LNCAP (cell line): ENCODE results near the gene FRK.

Source experiments
- TF ChIP-seq, protein P1 (sequence below): fragments of 450-650 bp; IDR thresholded peaks from 2 replicates; pipeline ENCODE4 v1.5.1; 2017; ENCODE audit warnings: mild to moderate bottlenecking

FRK gene

DNA sequence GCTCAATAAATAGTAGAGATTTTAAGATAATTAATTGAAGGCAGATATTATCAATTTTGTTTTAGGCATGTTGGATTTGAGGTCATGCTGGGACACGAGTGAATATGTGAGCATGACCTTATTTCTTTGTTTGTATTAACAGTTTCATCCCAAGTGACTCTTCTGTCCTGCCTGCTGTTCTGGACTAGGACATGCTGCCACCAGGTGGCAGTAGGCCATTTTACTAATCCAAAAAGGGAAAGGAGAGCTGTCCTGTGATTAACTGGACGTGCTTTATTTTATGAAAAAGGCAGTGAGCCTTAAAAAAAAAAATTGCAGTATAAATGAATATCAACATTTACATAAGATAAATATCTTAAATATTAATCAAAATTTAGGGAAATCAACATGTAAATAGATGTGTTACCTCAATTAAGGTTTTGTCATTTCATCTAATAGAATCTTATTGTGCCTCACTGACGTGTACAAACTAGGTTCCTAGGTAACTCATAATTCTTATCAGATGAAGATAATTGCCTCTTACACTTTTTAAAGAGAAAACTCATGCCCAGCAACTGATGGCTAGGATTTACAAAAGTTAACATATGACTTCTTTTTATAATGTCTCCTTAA is 49.8 kb downstream of the FRK start:
- TF ChIP-seq, protein P1, sequence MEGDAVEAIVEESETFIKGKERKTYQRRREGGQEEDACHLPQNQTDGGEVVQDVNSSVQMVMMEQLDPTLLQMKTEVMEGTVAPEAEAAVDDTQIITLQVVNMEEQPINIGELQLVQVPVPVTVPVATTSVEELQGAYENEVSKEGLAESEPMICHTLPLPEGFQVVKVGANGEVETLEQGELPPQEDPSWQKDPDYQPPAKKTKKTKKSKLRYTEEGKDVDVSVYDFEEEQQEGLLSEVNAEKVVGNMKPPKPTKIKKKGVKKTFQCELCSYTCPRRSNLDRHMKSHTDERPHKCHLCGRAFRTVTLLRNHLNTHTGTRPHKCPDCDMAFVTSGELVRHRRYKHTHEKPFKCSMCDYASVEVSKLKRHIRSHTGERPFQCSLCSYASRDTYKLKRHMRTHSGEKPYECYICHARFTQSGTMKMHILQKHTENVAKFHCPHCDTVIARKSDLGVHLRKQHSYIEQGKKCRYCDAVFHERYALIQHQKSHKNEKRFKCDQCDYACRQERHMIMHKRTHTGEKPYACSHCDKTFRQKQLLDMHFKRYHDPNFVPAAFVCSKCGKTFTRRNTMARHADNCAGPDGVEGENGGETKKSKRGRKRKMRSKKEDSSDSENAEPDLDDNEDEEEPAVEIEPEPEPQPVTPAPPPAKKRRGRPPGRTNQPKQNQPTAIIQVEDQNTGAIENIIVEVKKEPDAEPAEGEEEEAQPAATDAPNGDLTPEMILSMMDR, result peak; percentile 91

DNA sequence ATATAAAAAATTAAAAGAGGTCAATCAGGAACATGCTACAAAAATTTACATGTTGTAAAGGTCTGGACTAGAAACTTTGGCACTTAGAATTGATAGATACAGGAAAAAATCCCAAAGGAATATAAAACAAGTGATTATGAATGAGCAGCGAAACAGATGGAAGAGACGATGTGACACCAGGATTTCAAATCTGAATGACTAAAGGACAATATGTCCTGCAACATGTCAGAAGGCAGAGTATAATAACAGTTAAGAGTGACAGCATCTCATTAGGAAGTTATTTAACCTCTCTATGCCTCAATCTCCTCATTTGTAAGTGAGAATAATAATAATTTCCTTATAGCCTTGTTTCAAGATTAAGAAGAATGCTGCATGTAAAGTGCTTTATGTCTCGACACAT is 50.3 kb downstream of the FRK start:
- TF ChIP-seq, protein P1, result no peak

DNA sequence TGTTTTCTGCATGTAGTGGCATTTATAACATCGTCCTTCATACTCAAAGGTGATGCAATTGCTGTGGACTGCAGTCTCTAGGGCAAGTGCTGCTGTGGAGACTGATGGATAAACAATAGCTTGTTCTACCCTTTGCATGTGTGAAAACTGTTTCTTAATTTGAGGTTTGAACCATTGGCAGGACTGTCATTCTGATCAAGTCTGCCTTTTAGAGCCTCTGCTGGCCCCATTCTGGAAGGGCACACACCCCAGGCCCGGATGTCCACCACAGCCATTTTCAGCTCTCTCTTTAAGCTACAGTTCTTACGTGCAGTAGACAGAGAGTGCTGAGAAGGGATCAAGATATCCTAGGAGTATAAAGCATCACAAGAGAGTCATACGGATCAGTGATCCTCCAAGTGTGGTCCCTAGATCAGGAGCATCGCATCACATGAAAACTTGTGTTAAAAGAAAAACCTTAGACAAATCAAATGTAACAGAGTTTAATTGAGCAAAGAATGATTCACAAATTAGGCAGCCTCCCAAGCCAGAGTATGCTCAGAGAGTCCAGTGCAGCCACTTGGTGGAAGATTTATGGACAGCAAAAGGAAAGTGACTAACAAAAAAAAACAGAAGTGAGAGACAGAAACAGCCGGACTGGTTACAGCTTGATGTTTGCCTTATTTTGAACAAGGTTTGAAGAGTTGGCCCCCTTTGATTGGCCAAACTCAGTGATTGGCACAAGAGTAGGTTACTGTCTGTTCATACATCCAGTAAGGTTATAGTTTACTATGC is 52.0 kb downstream of the FRK start:
- TF ChIP-seq, protein P1, result no peak

DNA sequence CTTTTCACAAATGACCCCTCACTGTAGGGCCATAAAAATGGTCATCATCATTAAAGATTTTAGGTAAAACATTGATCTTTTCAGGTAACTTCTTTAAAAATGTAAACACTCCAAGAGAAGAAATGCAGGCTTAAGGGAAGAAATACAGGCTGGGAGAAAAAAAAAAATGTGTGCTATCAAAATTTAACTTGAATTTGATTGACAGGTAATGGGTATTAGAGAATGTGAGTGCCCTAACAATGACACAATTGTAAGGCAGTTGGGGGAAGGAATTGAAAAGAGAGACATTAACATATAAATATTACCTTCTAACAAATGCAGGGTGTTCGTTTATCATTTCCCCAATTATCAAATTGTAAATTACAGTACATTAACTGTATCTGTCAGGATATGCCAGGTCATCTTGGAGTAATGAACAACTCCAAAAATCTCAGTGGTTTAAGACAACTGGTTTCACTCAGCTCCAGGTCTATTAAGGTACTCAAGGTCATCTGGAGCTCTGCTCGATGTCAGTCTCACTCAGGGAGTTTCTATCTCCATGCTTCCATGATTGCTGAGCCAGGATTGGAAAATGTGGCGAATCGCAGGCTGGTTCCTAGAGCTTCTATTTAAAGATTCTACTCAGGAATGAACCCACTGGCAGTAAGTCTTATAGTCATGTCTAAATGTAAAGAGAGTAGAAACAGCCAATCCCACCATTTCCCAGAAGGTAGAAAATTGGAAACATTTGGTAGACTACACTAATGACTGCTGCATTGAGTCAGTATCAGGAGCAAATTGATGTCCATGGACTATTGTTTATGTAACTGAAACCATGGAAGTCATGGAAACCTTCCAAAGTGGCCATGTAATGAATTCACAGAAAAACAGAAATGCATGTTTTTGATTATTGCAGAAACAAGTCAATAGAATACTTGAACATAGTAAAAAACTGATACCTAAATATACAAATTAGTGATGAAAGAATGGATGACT is 55.6 kb downstream of the FRK start:
- TF ChIP-seq, protein P1, result no peak

DNA sequence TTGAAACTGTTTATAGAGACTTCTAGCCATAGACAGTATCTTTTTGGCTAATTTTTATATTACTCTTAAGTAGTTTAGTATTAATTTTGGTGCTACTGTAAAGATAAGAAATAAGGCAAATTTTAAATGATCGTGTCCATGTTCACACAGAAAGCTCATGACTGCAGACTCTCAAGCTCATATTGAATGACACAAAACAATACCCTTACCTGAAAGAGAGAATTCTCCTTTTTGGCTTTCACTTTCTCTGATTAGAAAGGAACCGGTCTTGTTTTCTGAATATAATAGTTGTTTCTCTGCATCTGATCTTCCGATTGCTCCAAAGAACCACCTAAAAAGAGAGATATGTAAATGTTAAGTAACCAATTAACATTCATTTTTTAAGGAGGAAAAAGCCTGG is 57.0 kb downstream of the FRK start:
- TF ChIP-seq, protein P1, result no peak

DNA sequence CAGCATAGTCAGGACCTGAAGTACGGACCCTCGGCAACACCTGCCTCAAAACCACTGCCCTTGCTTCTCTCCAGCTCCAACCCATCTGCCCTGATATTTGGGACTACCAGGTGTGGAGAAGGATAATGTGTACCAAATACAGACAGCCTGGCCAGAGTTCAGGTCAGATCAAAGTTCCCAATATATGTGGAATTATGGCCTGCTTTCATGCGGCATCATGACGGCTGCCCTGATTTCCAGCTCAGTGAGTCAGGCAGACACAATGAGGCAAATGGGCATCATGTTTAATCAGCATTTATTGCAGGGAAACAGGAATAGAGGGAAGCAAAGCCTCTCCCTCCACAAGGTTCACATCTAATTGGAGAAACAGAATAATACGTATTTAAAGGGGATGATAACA is 57.9 kb downstream of the FRK start:
- TF ChIP-seq, protein P1, result no peak

DNA sequence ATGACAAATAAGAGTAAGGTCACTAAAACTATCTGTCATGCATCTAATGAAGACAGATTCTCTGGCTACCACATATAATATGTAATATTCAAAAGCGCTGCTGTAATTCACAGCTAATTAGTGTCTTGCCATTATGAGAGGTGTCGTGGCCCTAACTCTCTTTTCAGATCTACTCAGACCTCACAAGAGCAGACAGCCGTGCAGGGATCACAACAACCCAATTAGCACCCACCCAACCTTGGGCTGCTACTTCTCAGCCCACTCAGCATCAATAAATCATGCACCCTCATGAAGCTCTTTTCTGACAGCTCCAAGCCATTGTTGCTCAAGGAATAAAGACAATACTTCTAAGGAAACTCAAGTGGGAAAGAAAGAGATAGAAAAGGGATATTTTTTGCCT is 61.5 kb downstream of the FRK start:
- TF ChIP-seq, protein P1, result no peak
